Stimulated activated CD8-positive, alpha-beta memory T cell treated with anti-CD3 and anti-CD28 coated beads, Interleukin-7, amount 100 ng/mL, for 1 hour (primary cell): ENCODE measurements around the gene UGT1A6.

Source experiments
- DNase-seq, 2 donors: peaks; one replicate each; pipeline ENCODE4 v3.0.0-alpha.2; 2020; ENCODE audit warnings: low read depth in 2 of 2

UGT1A6 gene

GRCh38 chr2:233801357-233802131, 108.9 kb downstream of the UGT1A6 start:
- DNase-seq, result no peak

- no peak for DNase-seq
These were observed 109.6 kb downstream of the UGT1A6 start for GRCh38 chr2:233802132-233802815.

GRCh38 chr2:233803292-233803911, 110.7 kb downstream of the UGT1A6 start:
- DNase-seq, result no peak

- DNase-seq, result no peak
These were observed 111.3 kb downstream of the UGT1A6 start for GRCh38 chr2:233803994-233804393.

- no peak for DNase-seq
These were observed 114.7 kb downstream of the UGT1A6 start for GRCh38 chr2:233807215-233807865.

- DNase-seq, result no peak
These were observed 115.6 kb downstream of the UGT1A6 start for GRCh38 chr2:233807966-233808935.

- no peak for DNase-seq
These were observed 117.7 kb downstream of the UGT1A6 start for GRCh38 chr2:233810385-233810784.

GRCh38 chr2:233811087-233811486, 118.4 kb downstream of the UGT1A6 start:
- no peak for DNase-seq

GRCh38 chr2:233811732-233812131, 119.0 kb downstream of the UGT1A6 start:
- no peak for DNase-seq

- no peak for DNase-seq
These were observed 120.8 kb downstream of the UGT1A6 start for GRCh38 chr2:233813236-233814055.

GRCh38 chr2:233814056-233814835, 121.6 kb downstream of the UGT1A6 start:
- no peak for DNase-seq

GRCh38 chr2:233815861-233816260, 123.2 kb downstream of the UGT1A6 start:
- DNase-seq, result no peak

GRCh38 chr2:233816334-233816733, 123.6 kb downstream of the UGT1A6 start:
- DNase-seq, result no peak

GRCh38 chr2:233816771-233817170, 124.1 kb downstream of the UGT1A6 start:
- DNase-seq, result no peak

GRCh38 chr2:233817361-233817911, 124.7 kb downstream of the UGT1A6 start:
- no peak for DNase-seq

GRCh38 chr2:233817995-233818638, 125.4 kb downstream of the UGT1A6 start:
- no peak for DNase-seq

- no peak for DNase-seq
These were observed 126.2 kb downstream of the UGT1A6 start for GRCh38 chr2:233818639-233819621.
